Measurements from ENCODE around the gene CCDC80. TPM values are rescaled to one million over a fixed set of nuclear protein-coding genes. Genes with fewer than 3 reads are reported as not detected.
A peak's percentile ranks its signal among the peaks of the same experiment; 100 is the strongest.

Gene CCDC80
- total RNA-seq, 2 donors from 2014 or later: 90.8 to 350 TPM

DNA sequence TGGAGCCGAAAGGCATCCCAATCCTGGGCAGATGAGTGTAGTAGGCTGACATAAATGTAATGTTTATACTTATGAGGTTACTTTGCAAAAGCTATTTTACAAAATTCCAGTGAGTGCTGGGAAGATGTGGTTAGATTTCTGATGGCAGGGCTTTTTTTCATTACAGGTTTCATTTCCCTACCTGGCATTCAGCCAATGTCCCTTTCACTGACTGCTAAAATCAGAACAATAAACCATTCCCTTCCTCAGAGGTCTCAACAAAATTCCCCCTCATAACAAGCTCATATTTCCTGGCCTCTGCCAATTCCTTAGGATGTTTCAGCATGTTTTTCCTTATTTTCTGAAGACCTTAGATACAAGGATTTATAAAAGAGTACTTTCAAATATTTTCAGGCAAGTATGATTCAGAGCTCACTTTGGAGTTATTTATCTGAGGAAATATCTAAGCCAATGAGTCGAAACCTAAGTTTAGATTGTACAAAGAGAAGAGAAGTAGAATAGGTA is 40.9 kb upstream of the CCDC80 start:
- peak; percentile 12 for ATAC-seq (ENCODE audit: insufficient number of reproducible peaks, low FRiP score, low read depth)
- no peaks in the 10 kb centered on the region for H3K9me3 ChIP-seq
- peak overlapping the region in 1 of 2 donors; percentile 6 for H3K27ac ChIP-seq
- H3K4me1 ChIP-seq (ENCODE audit: control insufficient read depth in 1 of 2, low read depth in 2 of 2): peaks cover 4 to 13% of the 10 kb centered on the region in 2 donors
- no peak for DNase-seq (ENCODE audit: low spot score)
- H3K36me3 ChIP-seq: no peaks in the 10 kb centered on the region
- no peak for TF ChIP-seq CTCF (IDR thresholded peaks at IDR 0.05)
- H3K4me3 ChIP-seq: no peak overlapping the region
- no peaks in the 10 kb centered on the region for H3K27me3 ChIP-seq (replicated peaks; ENCODE audit: insufficient read depth)

DNA sequence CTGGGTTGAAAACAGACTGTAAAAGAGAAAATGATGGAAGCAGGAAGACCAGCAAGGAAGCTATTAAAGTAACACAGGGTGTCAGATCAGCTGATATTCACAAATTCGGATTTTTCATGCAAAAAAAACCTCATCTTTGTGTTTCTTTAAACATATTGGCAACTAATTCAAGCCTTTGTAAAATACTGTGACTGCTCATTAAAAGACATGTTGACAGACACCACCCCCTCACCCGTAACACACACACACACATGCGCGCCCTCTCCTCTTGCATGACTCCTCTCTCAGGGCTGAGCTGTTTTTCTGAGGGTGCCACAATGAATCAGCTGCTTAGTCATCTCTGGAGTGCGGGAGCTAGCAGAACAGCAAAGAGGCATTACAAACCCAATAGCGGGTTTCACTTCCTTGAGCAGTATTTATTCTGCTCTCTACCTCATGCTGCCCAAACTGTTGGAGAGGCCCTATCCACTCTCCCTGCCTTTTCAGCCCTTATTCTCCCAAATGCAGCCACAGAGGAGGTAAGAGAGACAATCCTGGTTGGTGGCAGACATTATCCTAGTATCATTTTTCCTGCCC is 35.8 kb upstream of the CCDC80 start:
- peaks cover 7 to 18% of the 10 kb centered on the region in 2 donors for H3K4me1 ChIP-seq (ENCODE audit: control insufficient read depth in 1 of 2, low read depth in 2 of 2)
- no peaks in the 10 kb centered on the region for H3K27me3 ChIP-seq (replicated peaks; ENCODE audit: insufficient read depth)
- peak; percentile 77 for ATAC-seq (ENCODE audit: insufficient number of reproducible peaks, low FRiP score, low read depth)
- H3K9me3 ChIP-seq: no peaks in the 10 kb centered on the region
- H3K36me3 ChIP-seq: no peaks in the 10 kb centered on the region
- H3K4me3 ChIP-seq: peak overlapping the region; percentile 23
- peak; percentile 64 for DNase-seq (ENCODE audit: low spot score)
- no peak overlapping the region for H3K27ac ChIP-seq
- TF ChIP-seq CTCF (IDR thresholded peaks at IDR 0.05): no peak

DNA sequence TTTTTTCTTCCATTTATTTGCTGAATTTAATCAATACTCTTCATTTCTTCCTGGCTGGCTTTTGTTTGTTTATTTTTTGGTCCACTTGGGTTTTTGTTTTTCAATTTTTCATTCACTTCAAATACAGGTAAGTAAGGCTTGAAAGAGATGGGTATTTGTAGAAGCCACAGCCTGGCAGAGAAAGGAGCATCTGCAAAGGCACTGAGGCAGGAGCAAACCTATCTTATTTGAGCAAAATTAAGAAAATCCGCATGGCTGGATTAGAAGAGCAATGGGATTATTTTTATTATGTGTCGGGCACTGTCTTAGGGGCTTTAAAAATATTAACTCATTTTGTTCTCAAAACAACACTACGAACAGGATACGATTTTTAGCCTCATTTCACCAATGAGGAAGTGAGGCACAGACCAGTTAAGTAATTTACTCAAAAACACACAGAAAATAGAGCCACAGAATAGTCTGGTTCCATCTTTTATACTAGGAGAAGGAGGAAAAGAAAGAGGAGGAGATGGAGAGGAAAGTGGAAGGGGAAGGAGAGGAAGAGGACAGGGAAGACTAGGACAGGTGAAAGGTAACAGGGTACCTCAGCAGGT is 35.1 kb upstream of the CCDC80 start:
- DNase-seq (ENCODE audit: low spot score): no peak
- no peak for ATAC-seq (ENCODE audit: insufficient number of reproducible peaks, low FRiP score, low read depth)
- no peak for TF ChIP-seq CTCF (IDR thresholded peaks at IDR 0.05)
- H3K27me3 ChIP-seq (replicated peaks; ENCODE audit: insufficient read depth): no peaks in the 10 kb centered on the region
- no peaks in the 10 kb centered on the region for H3K9me3 ChIP-seq
- no peak overlapping the region for H3K4me3 ChIP-seq
- H3K4me1 ChIP-seq (ENCODE audit: control insufficient read depth in 1 of 2, low read depth in 2 of 2): peaks cover 7 to 24% of the 10 kb centered on the region in 2 donors
- no peak overlapping the region for H3K27ac ChIP-seq
- H3K36me3 ChIP-seq: no peaks in the 10 kb centered on the region

- H3K27me3 ChIP-seq (replicated peaks; ENCODE audit: insufficient read depth): no peaks in the 10 kb centered on the region
- no peak overlapping the region for H3K4me3 ChIP-seq
- DNase-seq (ENCODE audit: low spot score) (no peak), ATAC-seq (ENCODE audit: insufficient number of reproducible peaks, low FRiP score, low read depth) (no peak)
- no peaks in the 10 kb centered on the region for H3K36me3 ChIP-seq
- no peaks in the 10 kb centered on the region for H3K9me3 ChIP-seq
- TF ChIP-seq CTCF (IDR thresholded peaks at IDR 0.05): no peak
- no peak overlapping the region for H3K27ac ChIP-seq
- H3K4me1 ChIP-seq (ENCODE audit: control insufficient read depth in 1 of 2, low read depth in 2 of 2): peaks cover 7 to 24% of the 10 kb centered on the region in 2 donors
These were observed 34.4 kb upstream of the CCDC80 start for GRCh38 chr3:112675349-112675748.

- no peak for DNase-seq (ENCODE audit: low spot score)
- H3K9me3 ChIP-seq: no peaks in the 10 kb centered on the region
- no peak for ATAC-seq (ENCODE audit: insufficient number of reproducible peaks, low FRiP score, low read depth)
- H3K4me3 ChIP-seq: no peak overlapping the region
- H3K27ac ChIP-seq: no peak overlapping the region
- H3K36me3 ChIP-seq: no peaks in the 10 kb centered on the region
- peaks cover 7 to 24% of the 10 kb centered on the region in 2 donors for H3K4me1 ChIP-seq (ENCODE audit: control insufficient read depth in 1 of 2, low read depth in 2 of 2)
- TF ChIP-seq CTCF (IDR thresholded peaks at IDR 0.05): no peak
- no peaks in the 10 kb centered on the region for H3K27me3 ChIP-seq (replicated peaks; ENCODE audit: insufficient read depth)
These were observed 32.0 kb upstream of the CCDC80 start for GRCh38 chr3:112672716-112673541.

Measured in thoracic aorta (tissue), 2 donors.